Skeletal muscle tissue (tissue), 4 donors: Measurements from ENCODE around the gene MYBPC2. TPM values are rescaled to one million over a fixed set of nuclear protein-coding genes. Genes with fewer than 3 reads are reported as not detected.
"Not testable (repeated sequence)": the region's sequence is repeated elsewhere in the genome, so short reads cannot be mapped to it uniquely, and the experiment has no call there.

Experiments used
- H3K27ac ChIP-seq: one replicate; pipeline ENCODE4 v1.7.0; 2013; ENCODE audit warnings: mild to moderate bottlenecking, low read depth, low read length, inconsistent platforms
- H3K27me3 ChIP-seq, 3 donors: one replicate each; pipeline ENCODE4 v1.7.0; 2013; ENCODE audit warnings: low read length in 3 of 3; ENCODE audit not compliant: control insufficient read depth in 3 of 3, insufficient read depth in 3 of 3
- H3K36me3 ChIP-seq, 3 donors: one replicate each; pipeline ENCODE4 v1.7.0; 2013; ENCODE audit warnings: low read length in 3 of 3; ENCODE audit not compliant: control insufficient read depth in 3 of 3, insufficient read depth in 3 of 3
- H3K4me1 ChIP-seq, 3 donors: one replicate each; pipeline ENCODE4 v1.7.0; 2013; ENCODE audit warnings: low read length in 3 of 3, mild to moderate bottlenecking in 3 of 3; ENCODE audit not compliant: control insufficient read depth in 3 of 3, insufficient read depth in 3 of 3
- H3K4me3 ChIP-seq, 3 donors: one replicate each; pipeline ENCODE4 v1.7.0; 2013; ENCODE audit warnings: low read length in 3 of 3
- H3K9ac ChIP-seq, 3 donors: one replicate each; pipeline ENCODE4 v1.7.0; 2013; ENCODE audit warnings: low read length in 3 of 3, mild to moderate bottlenecking in 3 of 3, moderate library complexity in 2 of 3, low read depth in 1 of 3
- H3K9me3 ChIP-seq, 3 donors: one replicate each; pipeline ENCODE4 v1.7.0; 2013; ENCODE audit warnings: low read length in 3 of 3; ENCODE audit not compliant: control insufficient read depth in 3 of 3
- total RNA-seq: library from RNA; depleted of rRNA; stranded (reverse); fragments of >200 nt; gene quantifications from one replicate; pipeline ENCODE4 v1.2.3, GENCODE V29; 2014
- donor health status: Osteomylitis.

Gene MYBPC2
- total RNA-seq, 1 donor from 2014 or later = 119 TPM

GRCh38 chr19:50464348-50464747 is 31.7 kb downstream of the MYBPC2 start:
- Histone ChIP-seq H3K27ac (peak overlapping the region; percentile 47), H3K9ac (no peak overlapping the region), H3K36me3 (peaks cover 0 to 26% (median 23%) of the 10 kb centered on the region in 3 donors), H3K9me3 (no peaks in the 10 kb centered on the region), H3K4me3 (no peak overlapping the region), H3K4me1 (peaks cover 18 to 53% (median 28%) of the 10 kb centered on the region in 3 donors), H3K27me3 (peaks cover 3 to 13% (median 9%) of the 10 kb centered on the region in 3 donors)

DNA sequence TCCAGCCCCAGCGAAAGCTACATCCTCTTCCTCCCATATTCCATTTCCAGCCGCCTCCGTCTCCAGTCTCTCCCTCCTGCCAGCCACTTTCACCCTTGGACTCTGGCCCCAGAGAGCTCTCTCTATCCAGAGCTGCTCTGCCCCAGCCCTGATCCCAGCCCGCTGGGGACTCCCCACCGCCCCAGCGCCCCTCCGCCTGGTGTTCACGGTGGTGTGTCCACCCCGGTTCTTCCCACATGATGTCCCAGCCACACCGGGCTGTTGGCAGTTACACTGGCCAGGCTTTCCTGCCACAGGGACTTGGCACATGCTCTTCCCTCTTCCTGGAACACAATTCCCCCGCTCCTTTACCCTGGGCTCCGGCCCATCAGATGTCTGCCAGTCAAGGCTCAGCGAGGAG is 32.3 kb downstream of the MYBPC2 start:
- peak overlapping the region; percentile 47 for H3K27ac ChIP-seq
- no peak overlapping the region for H3K4me3 ChIP-seq
- peaks cover 0 to 26% (median 23%) of the 10 kb centered on the region in 3 donors for H3K36me3 ChIP-seq
- H3K4me1 ChIP-seq = peaks cover 18 to 54% (median 28%) of the 10 kb centered on the region in 3 donors
- peak overlapping the region in 1 of 3 donors; percentile 50 for H3K9ac ChIP-seq
- H3K27me3 ChIP-seq = peaks cover under 1 to 11% (median 7%) of the 10 kb centered on the region in 3 donors
- no peaks in the 10 kb centered on the region for H3K9me3 ChIP-seq

- Histone ChIP-seq H3K9ac (peak overlapping the region in 2 of 3 donors; percentile 45 to 62), H3K9me3 (no peaks in the 10 kb centered on the region), H3K4me3 (peak overlapping the region in 2 of 3 donors; percentile 27 to 41), H3K36me3 (peaks cover 0 to 23% (median 23%) of the 10 kb centered on the region in 3 donors), H3K27me3 (peaks cover 0 to 7% (median 0%) of the 10 kb centered on the region in 3 donors), H3K27ac (peak overlapping the region; percentile 92), H3K4me1 (peaks cover 18 to 54% (median 26%) of the 10 kb centered on the region in 3 donors)
Measured at GRCh38 chr19:50465986-50466705, 33.5 kb downstream of the MYBPC2 start.

- peaks cover 0 to 2% (median 0%) of the 10 kb centered on the region in 3 donors for H3K27me3 ChIP-seq
- peaks cover 0 to 19% (median 19%) of the 10 kb centered on the region in 3 donors for H3K36me3 ChIP-seq
- no peaks in the 10 kb centered on the region for H3K9me3 ChIP-seq
- peak overlapping the region; percentile 92 for H3K27ac ChIP-seq
- no peak overlapping the region for H3K4me3 ChIP-seq
- H3K9ac ChIP-seq = peak overlapping the region in 2 of 3 donors; percentile 23 to 33
- peaks cover 18 to 49% (median 26%) of the 10 kb centered on the region in 3 donors for H3K4me1 ChIP-seq
Measured at GRCh38 chr19:50466706-50467039, 34.0 kb downstream of the MYBPC2 start.

DNA sequence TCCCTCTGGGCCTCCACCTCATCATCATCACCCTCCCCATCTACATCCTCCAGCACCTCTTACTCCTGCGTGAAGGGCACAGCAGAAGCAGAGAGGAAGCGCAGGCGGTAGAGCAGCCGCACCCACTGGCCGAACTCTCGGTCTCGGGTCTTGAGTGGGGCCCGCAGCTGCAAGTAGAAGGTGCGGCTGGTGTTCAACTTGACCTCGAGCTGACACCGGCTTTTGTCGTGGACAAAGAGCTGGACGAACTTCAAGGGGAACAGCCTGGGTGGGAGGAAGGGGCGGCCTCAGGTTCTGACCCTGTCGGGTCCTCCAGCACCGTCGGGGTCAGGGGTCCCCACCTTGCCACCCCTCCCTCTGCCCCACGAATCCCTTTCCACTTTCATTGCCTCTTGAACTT is 34.9 kb downstream of the MYBPC2 start:
- peaks cover 18 to 47% (median 26%) of the 10 kb centered on the region in 3 donors for H3K4me1 ChIP-seq
- H3K27me3 ChIP-seq = no peaks in the 10 kb centered on the region
- peak overlapping the region; percentile 92 for H3K27ac ChIP-seq
- H3K4me3 ChIP-seq = no peak overlapping the region
- no peaks in the 10 kb centered on the region for H3K9me3 ChIP-seq
- H3K9ac ChIP-seq = no peak overlapping the region
- H3K36me3 ChIP-seq = peaks cover 0 to 16% (median 16%) of the 10 kb centered on the region in 3 donors

GRCh38 chr19:50468818-50469217 is 36.1 kb downstream of the MYBPC2 start:
- Histone ChIP-seq H3K27ac (peak overlapping the region; percentile 11), H3K9ac (peak overlapping the region in 2 of 3 donors; percentile 16 to 43), H3K4me1 (peaks cover 18 to 42% (median 26%) of the 10 kb centered on the region in 3 donors), H3K36me3 (peaks cover 0 to 9% (median 8%) of the 10 kb centered on the region in 3 donors), H3K27me3 (no peaks in the 10 kb centered on the region), H3K9me3 (no peaks in the 10 kb centered on the region), H3K4me3 (no peak overlapping the region)

DNA sequence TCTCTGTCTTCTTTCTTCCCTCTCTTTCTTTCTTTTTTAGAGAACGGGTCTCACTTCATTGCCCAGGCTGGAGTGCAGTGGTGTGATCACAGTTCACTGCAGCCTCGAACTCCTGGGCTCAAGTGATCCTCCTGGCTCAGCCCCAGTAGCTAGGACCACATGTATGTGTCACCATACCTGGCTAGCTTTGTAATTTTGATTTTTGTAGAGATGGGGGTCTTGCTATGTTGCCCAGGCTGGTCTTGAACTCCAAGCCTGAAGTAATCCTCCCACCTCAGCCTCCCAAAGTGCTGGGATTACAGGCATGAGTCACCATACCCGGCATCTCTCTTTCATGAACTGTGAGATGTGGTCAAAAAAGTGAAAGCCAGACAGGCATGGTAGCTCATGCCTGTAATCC is 40.6 kb downstream of the MYBPC2 start:
- H3K4me3 ChIP-seq, H3K27me3 ChIP-seq, H3K27ac ChIP-seq, H3K9me3 ChIP-seq, H3K9ac ChIP-seq, H3K36me3 ChIP-seq: not testable (repeated sequence)
- peaks cover 17 to 29% (median 21%) of the 10 kb centered on the region in 3 donors for H3K4me1 ChIP-seq

DNA sequence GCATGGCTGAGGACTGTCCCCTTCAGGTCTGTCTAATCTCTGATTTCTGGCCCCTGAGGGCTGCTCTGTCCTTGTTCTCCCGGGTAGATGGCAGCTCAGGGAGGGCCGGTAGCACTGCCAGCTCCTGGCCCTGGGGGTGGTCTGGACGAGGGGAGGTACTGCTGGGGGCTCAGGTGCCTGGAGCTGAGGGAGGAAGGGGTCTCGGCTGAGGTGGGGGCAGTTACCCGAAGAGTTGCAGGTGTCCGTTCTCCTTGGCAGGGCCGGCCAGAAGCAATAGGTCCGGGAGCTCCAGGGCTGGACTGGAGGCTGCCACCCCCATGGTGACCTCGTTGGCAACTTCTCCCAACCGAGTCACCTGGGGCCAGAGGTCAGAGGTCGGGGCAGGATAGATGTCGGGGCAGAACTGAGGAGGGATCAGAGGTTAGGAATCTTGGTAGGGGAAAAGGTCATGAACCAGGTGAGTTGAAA is 42.4 kb downstream of the MYBPC2 start:
- peaks cover 20 to 21% (median 20%) of the 10 kb centered on the region in 3 donors for H3K36me3 ChIP-seq
- no peaks in the 10 kb centered on the region for H3K27me3 ChIP-seq
- no peak overlapping the region for H3K4me3 ChIP-seq
- H3K4me1 ChIP-seq = peaks cover 15 to 33% (median 17%) of the 10 kb centered on the region in 3 donors
- no peaks in the 10 kb centered on the region for H3K9me3 ChIP-seq
- H3K9ac ChIP-seq = no peak overlapping the region
- H3K27ac ChIP-seq = no peak overlapping the region

GRCh38 chr19:50475736-50476223 is 43.1 kb downstream of the MYBPC2 start:
- Histone ChIP-seq H3K4me1 (peaks cover 15 to 33% (median 17%) of the 10 kb centered on the region in 3 donors), H3K9me3 (no peaks in the 10 kb centered on the region), H3K27ac (peak overlapping the region; percentile 70), H3K4me3 (peak overlapping the region; percentile 92 to 98 (median 97)), H3K36me3 (peaks cover 26% of the 10 kb centered on the region in 3 donors), H3K9ac (peak overlapping the region in 1 of 3 donors; percentile 96), H3K27me3 (no peaks in the 10 kb centered on the region)
